ENCODE measurements around the gene PYGL. TPM values are rescaled to one million over a fixed set of nuclear protein-coding genes. Genes with fewer than 3 reads are reported as not detected.

Gene PYGL
- total RNA-seq, 4 donors from 2014 or later, result 18.5 to 39.7 (median 27.4) TPM

GRCh38 chr14:50928002-50928635, 16.2 kb downstream of the PYGL start:
- Histone ChIP-seq H3K9me3 (no peaks in the 10 kb centered on the region), H3K4me1 (no peaks in the 10 kb centered on the region), H3K27me3 (no peaks in the 10 kb centered on the region), H3K27ac (peak overlapping the region in 1 of 4 donors; percentile 39), H3K36me3 (peaks cover 0 to 65% of the 10 kb centered on the region in 2 donors), H3K4me3 (no peak overlapping the region)
- TF ChIP-seq, protein P1, sequence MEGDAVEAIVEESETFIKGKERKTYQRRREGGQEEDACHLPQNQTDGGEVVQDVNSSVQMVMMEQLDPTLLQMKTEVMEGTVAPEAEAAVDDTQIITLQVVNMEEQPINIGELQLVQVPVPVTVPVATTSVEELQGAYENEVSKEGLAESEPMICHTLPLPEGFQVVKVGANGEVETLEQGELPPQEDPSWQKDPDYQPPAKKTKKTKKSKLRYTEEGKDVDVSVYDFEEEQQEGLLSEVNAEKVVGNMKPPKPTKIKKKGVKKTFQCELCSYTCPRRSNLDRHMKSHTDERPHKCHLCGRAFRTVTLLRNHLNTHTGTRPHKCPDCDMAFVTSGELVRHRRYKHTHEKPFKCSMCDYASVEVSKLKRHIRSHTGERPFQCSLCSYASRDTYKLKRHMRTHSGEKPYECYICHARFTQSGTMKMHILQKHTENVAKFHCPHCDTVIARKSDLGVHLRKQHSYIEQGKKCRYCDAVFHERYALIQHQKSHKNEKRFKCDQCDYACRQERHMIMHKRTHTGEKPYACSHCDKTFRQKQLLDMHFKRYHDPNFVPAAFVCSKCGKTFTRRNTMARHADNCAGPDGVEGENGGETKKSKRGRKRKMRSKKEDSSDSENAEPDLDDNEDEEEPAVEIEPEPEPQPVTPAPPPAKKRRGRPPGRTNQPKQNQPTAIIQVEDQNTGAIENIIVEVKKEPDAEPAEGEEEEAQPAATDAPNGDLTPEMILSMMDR (IDR thresholded peaks at IDR 0.05), result no peak
- TF ChIP-seq POLR2AphosphoS5 (IDR thresholded peaks at IDR 0.05) (no peak), EP300 (IDR thresholded peaks at IDR 0.05) (no peak), POLR2A (IDR thresholded peaks at IDR 0.05) (no peak)
- ATAC-seq, result peak; percentile 42
- WGBS, 2 donors (ENCODE audit: low coverage in 1 of 2), result 73 to 83% methylated on average over 3 to 5 of the region's 6 CpGs

DNA sequence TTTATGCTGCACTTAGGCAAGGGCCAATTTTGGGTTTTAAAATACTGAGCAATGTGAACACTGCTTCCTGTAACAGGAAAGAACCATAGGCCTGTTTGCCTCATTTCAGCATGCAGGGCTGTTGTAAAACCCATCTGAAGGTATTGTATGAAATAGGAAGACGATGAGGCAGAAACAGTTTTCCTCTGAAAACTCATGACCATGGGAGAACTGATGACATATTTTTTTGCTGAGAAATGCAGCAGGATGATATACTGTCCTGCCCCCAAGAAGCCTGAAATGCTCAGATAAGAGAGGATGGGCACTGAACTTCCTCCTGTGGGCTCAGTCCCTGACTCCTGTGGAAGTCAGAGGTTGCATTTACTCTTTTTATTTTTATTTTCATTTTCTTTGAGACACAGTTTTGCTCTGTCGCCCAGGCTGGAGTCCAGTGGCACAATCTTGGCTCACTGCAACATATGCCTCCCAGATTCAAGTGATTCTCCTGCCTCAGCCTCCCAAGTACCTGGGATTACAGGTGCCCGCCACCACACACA, 17.4 kb downstream of the PYGL start:
- 82 to 88% methylated on average over 2 to 3 of the region's 3 CpGs for WGBS, 2 donors (ENCODE audit: low coverage in 1 of 2)
- Histone ChIP-seq H3K4me1 (no peaks in the 10 kb centered on the region), H3K9me3 (no peaks in the 10 kb centered on the region), H3K4me3 (no peak overlapping the region), H3K36me3 (peaks cover 0 to 66% of the 10 kb centered on the region in 2 donors), H3K27ac (no peak overlapping the region), H3K27me3 (no peaks in the 10 kb centered on the region)
- peak; percentile 47 for ATAC-seq
- TF ChIP-seq POLR2AphosphoS5 (IDR thresholded peaks at IDR 0.05) (no peak), POLR2A (IDR thresholded peaks at IDR 0.05) (no peak), EP300 (IDR thresholded peaks at IDR 0.05) (no peak)
- TF ChIP-seq, protein P1 (IDR thresholded peaks at IDR 0.05), result no peak

- Histone ChIP-seq H3K27me3 (no peaks in the 10 kb centered on the region), H3K4me1 (no peaks in the 10 kb centered on the region), H3K27ac (no peak overlapping the region), H3K4me3 (no peak overlapping the region), H3K9me3 (no peaks in the 10 kb centered on the region), H3K36me3 (peaks cover 0 to 54% of the 10 kb centered on the region in 2 donors)
- TF ChIP-seq, protein P1 (IDR thresholded peaks at IDR 0.05), result no peak
- TF ChIP-seq EP300 (IDR thresholded peaks at IDR 0.05), result no peak
- no peak for TF ChIP-seq POLR2A (IDR thresholded peaks at IDR 0.05)
- no peak for TF ChIP-seq POLR2AphosphoS5 (IDR thresholded peaks at IDR 0.05)
- WGBS, 2 donors (ENCODE audit: low coverage in 1 of 2), result 64 to 80% methylated on average over 4 of the region's 4 CpGs
- no peak for ATAC-seq
Observed at GRCh38 chr14:50924843-50925242, 19.4 kb downstream of the PYGL start.

GRCh38 chr14:50924236-50924635, 20.0 kb downstream of the PYGL start:
- H3K27me3 ChIP-seq, result no peaks in the 10 kb centered on the region
- H3K36me3 ChIP-seq, result peaks cover 0 to 50% of the 10 kb centered on the region in 2 donors
- no peak for ATAC-seq
- no peaks in the 10 kb centered on the region for H3K9me3 ChIP-seq
- WGBS, 2 donors (ENCODE audit: low coverage in 1 of 2), result 61 to 71% methylated on average over 6 of the region's 6 CpGs
- H3K27ac ChIP-seq, result no peak overlapping the region
- TF ChIP-seq, protein P1 (IDR thresholded peaks at IDR 0.05), result no peak
- TF ChIP-seq EP300 (IDR thresholded peaks at IDR 0.05) (no peak), POLR2AphosphoS5 (IDR thresholded peaks at IDR 0.05) (no peak), POLR2A (IDR thresholded peaks at IDR 0.05) (no peak)
- no peaks in the 10 kb centered on the region for H3K4me1 ChIP-seq
- no peak overlapping the region for H3K4me3 ChIP-seq

- no peaks in the 10 kb centered on the region for H3K4me1 ChIP-seq
- TF ChIP-seq POLR2AphosphoS5 (IDR thresholded peaks at IDR 0.05) (no peak), POLR2A (IDR thresholded peaks at IDR 0.05) (no peak), EP300 (IDR thresholded peaks at IDR 0.05) (no peak)
- TF ChIP-seq, protein P1 (IDR thresholded peaks at IDR 0.05), result no peak
- no peak overlapping the region for H3K27ac ChIP-seq
- H3K9me3 ChIP-seq, result no peaks in the 10 kb centered on the region
- no peak for ATAC-seq
- peaks cover 0 to 42% of the 10 kb centered on the region in 2 donors for H3K36me3 ChIP-seq
- WGBS, 2 donors (ENCODE audit: low coverage in 1 of 2), result 83 to 91% methylated on average over 2 of the region's 2 CpGs
- no peaks in the 10 kb centered on the region for H3K27me3 ChIP-seq
- no peak overlapping the region for H3K4me3 ChIP-seq
Observed at GRCh38 chr14:50922803-50923202, 21.5 kb downstream of the PYGL start.

Measured in gastroesophageal sphincter (tissue), 4 donors.